Fibroblast of the aortic adventitia (primary cell): ENCODE measurements around the gene EPHA2. TPM values are rescaled to one million over a fixed set of nuclear protein-coding genes. Genes with fewer than 3 reads are reported as not detected.

Experiments
- DNase-seq: peaks from one replicate; pipeline ENCODE4 v3.0.0-alpha.2; 2010; ENCODE audit warnings: low read depth
- H3K4me3 ChIP-seq: 2 replicates; pipeline ENCODE4 v1.5.1; 2011; ENCODE audit warnings: low read depth, mild to moderate bottlenecking, control low read depth, low read length, moderate library complexity
- CTCF ChIP-seq: IDR thresholded peaks from 2 replicates; pipeline ENCODE4 v1.5.1; 2011; ENCODE audit warnings: mild to moderate bottlenecking, low read length, control low read depth, inconsistent platforms; ENCODE audit not compliant: insufficient read depth
- total RNA-seq: library from RNA; depleted of rRNA; stranded (reverse); fragments of >200 nt; gene quantifications from 2 replicates; pipeline ENCODE4 v1.2.3, GENCODE V29; 2012; ENCODE audit warnings: low replicate concordance

EPHA2 gene
- total RNA-seq, 1 donor: 7.9 TPM

- no peak for DNase-seq
- TF ChIP-seq CTCF: no peak
- H3K4me3 ChIP-seq: no peak overlapping the region
These were observed 64.6 kb downstream of the EPHA2 start for GRCh38 chr1:16091296-16091695.

DNA sequence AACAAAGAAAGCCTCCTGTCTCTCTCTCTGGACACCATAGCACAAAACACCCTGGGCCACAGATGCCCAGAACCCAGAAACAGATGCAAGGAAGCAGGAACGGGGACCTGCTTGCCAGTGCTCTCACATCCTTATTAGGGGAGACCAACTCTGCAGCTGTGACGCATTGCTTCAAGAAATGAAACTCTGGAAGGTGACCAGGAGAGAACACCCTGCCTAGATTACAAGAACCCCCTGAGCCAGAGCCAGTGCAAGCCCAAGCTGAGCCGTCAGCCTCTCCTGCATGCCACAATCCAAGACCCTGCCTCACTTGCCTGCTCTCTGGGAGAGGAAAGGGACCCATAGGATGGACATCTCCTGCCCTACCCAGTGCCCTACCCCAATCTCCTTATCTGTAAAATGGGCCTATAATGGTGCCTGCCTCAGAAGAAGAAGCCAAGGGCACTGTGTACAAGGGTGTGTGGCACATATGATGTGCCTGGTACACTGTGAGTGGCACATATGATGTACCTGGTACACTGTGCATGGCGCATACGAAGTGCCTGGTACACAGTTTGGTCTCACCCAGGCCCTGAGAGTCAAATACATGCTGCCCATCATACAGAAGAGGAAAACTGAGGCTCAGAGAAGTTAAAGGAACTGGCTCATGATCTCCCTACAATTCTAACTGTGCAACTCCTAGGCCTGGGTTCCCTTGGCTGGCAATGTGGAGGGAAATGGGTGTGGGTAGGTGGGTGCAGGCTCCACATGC lies 65.6 kb downstream of the EPHA2 start:
- peak; percentile 43 for DNase-seq
- TF ChIP-seq CTCF: no peak
- H3K4me3 ChIP-seq: no peak overlapping the region

DNA sequence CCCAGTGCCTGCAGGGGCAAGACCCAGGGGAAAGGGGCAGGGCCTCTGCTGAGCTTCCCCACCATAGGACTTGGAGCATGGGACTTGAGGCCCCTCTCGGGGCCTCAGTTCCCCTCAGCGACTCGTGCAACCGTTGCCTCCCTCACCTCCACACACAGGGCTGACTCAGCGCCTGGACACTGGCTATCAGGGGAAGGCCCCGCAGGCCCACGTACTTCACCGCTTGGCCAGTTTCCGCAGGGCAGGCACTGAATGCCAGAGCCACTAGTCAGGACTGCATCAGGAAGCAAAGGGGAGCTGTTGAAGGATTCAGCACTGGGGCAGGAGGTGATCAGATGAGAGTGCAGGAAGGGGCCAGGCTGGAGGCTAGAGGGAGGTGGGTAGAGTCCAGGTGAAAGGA lies 66.9 kb downstream of the EPHA2 start:
- no peak for TF ChIP-seq CTCF
- peak; percentile 66 for DNase-seq
- H3K4me3 ChIP-seq: no peak overlapping the region

DNA sequence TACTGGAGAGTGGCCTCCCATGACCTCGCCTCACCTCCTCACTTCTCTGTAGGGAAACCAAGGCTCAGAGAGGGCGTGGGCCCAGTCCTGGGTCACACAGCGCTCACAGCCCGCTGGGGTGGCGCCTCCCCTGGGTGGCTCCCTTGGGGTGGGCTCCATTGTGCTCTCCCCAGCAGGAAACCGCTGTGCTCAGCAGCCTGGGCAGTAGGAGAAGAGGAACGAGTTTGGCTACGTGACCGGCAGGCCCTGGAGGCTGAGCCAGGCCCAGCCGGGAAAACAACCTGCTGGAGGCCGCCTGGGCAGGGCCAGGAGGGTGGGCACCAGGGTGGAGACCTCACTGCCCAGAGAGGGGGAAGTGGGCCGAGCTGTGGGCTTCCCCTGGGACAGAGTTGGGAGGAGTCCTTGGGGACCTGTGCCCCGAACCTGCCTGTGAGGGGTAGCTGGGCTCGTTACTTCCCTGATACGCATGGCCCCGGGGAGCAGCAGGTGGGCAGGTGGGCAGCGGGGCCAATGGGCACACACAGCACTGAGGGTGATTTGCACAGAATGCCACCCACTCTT lies 67.4 kb downstream of the EPHA2 start:
- no peak for TF ChIP-seq CTCF
- no peak for DNase-seq
- no peak overlapping the region for H3K4me3 ChIP-seq

GRCh38 chr1:16087733-16088132 lies 68.1 kb downstream of the EPHA2 start:
- no peak for DNase-seq
- H3K4me3 ChIP-seq: no peak overlapping the region
- TF ChIP-seq CTCF: no peak

DNA sequence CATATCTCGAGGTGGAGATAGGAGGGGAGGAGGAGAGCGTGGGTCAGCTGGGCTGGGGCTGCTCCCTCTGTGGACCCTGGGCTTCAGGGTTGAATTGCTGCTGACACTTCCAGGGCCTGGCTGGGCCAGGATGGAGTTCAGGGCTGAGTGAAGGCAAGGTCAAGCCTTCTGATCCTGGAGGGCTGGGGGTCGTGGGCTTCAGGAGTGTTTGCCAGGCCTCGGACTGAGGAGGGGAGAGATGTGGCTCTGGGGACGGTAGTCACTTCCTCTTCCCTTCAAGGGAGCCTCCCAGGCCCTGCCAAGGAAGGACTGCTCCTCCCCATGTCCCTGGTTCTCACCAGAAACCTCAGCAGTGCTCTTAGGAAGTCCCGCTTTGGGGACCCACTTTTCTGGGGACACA lies 70.3 kb downstream of the EPHA2 start:
- no peak for DNase-seq
- H3K4me3 ChIP-seq: no peak overlapping the region
- TF ChIP-seq CTCF: no peak

DNA sequence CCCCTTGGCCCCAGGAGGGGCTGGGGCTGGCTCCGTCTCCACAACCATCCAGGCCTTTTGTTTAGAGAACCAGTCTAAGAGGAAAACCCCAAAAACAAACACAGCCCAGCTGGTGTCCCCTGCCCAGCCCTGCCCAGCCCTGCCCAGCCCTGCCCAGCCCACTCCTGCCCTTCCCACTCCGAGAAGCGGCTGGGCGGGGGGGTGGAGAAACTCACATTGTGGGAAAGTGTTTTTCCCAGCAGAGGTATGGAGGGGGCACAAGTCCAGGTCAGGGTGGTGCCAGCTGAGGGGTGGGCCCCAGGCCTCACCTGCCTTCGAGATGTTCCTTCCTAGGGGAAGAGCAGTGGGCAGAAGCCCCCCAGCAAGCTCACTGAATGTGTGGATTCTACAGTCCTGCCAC lies 72.4 kb downstream of the EPHA2 start:
- no peak for DNase-seq
- no peak for TF ChIP-seq CTCF
- H3K4me3 ChIP-seq: no peak overlapping the region
